Limb (tissue), 2 donors: ENCODE data around the gene LMF1.
A peak's percentile ranks its signal among the peaks of the same experiment; 100 is the strongest.
"Not testable (repeated sequence)": the region's sequence is repeated elsewhere in the genome, so short reads cannot be mapped to it uniquely, and the experiment has no call there.

Experiments
- DNase-seq, 2 donors: peaks; one replicate each; pipeline ENCODE4 v3.0.0-alpha.2; 2016; ENCODE audit errors: extremely low spot score in 2 of 2

The LMF1 gene

DNA sequence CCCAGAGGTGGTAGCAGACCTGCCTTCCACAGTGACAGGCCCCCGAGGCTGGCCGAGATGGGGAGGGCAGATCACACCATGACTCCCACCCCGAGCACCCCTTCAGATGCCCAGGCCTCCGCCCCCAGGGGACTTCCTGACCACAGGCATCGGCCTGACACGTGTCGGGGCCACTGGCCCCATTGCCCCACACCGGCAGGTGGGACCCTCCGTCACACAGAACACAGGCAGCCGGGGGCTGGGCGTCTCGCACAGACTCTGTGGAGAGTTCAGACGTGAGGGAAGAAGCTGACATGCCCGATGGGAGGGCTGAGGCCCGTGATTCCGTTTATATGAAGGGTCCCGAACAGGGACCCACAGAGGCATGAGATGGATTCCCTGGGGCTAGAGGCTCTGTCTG lies 118.9 kb downstream of the LMF1 start:
- no peak for DNase-seq

- DNase-seq: no peak
These were observed 119.5 kb downstream of the LMF1 start for GRCh38 chr16:851209-851810.

- no peak for DNase-seq
These were observed 120.1 kb downstream of the LMF1 start for GRCh38 chr16:850668-851067.

DNA sequence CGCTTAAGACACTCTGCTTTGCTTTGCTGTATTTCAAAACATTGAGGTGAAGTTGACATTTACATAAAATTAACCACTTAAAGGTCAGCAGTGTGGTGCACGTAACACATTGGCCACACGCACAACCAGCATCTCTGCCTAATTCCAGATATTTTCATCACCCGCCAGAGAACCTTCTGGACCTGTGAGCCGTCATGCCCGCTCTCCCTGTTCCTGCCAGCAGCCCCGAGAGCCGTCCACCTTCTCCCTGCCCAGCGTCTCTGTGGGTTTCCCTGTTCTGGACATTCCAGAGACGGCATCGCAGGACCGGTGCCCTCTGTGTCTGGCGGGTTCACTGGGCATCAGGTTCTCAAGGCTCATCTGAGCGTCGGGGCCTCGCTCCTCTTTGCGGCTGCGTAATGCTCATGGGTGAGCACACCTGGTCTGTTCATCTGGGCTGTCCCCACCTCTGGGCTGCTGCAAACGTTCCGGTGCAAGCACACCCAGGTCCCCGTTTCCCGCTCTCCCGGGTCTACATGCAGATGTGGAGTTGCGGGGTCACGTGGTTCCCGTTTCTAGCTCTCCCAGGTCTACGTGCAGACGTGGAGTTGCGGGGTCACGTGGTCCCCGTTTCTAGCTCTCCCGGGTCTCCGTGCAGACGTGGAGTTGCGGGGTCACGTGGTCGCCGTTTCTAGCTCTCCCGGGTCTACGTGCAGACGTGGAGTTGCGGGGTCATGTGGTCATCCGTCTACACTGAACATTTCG lies 122.1 kb downstream of the LMF1 start:
- DNase-seq: no peak

GRCh38 chr16:847681-848445 lies 122.9 kb downstream of the LMF1 start:
- DNase-seq: no peak

- no peak for DNase-seq
These were observed 123.6 kb downstream of the LMF1 start for GRCh38 chr16:847151-847550.

DNA sequence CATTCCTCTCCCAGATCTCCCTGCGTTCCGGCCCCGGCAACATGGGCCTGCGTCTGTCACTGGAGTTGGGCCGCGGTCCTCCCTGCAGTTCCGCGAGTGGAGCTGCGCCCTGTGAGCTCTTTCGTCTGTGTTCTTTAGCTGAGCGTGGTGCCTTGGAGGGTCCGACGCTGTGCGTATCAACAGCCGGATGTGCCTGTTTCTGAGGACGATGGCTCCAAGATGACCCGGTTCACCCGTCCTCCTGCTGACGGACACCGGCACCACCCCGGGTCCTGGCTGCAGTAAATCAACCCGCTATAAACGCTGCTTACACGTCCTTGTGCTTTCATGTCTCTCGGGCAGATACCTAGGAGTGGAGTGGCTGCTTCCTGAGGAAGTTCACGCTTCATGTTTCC lies 125.4 kb downstream of the LMF1 start:
- no peak for DNase-seq

DNA sequence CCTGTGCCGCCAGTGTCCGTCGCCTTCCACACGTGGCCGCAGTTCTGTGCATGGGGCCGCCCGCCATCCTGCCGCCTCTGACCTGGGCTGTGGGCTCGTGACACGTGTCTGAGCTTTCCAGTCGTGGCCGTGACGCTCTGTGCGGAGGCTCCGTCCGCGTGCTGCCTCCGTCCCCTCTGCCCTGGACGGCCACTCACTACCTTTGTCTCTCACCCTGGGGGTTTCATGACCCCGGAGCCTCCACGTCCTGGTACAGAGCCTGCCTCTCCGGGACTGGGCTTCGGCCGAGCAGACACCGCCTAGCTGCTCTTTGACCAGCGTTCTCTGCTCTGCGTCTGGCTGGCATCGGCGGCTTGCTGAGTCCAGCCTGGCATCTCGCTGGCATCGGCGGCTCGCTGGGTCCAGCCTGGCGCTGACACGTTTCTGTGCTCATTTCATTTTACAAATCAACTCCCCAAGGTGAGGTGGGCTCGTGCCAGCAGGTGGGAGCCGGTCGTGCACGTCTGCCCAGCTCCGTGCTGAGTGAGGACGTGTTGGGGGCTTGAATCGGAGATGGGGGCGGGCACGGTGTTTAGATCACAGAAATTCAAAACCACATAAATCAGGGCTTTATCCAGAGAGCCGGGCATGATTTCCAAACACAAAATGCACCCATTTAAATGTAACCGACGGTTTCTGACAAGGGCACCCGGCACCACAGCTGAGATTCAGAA lies 126.0 kb downstream of the LMF1 start:
- no peak for DNase-seq

DNA sequence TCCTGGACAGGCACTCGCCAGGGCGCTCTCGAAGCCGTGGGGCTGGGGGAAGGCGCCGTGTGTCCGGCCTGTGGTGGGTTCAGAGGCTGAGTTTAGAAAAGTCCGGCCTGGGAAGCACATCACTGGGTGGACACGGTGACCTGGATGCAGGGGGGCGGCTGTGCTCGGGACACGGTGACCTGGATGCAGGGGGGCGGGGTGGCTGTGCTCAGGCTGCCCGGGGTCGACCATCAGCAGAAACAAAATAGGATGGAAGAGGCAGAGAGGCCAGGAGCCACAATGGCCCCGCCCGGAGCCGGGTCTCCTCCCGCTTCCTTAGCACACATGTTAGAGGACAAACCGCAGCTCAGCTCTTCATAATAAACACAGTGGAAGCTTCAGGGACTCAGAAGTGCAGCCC lies 127.0 kb downstream of the LMF1 start:
- no peak for DNase-seq

DNA sequence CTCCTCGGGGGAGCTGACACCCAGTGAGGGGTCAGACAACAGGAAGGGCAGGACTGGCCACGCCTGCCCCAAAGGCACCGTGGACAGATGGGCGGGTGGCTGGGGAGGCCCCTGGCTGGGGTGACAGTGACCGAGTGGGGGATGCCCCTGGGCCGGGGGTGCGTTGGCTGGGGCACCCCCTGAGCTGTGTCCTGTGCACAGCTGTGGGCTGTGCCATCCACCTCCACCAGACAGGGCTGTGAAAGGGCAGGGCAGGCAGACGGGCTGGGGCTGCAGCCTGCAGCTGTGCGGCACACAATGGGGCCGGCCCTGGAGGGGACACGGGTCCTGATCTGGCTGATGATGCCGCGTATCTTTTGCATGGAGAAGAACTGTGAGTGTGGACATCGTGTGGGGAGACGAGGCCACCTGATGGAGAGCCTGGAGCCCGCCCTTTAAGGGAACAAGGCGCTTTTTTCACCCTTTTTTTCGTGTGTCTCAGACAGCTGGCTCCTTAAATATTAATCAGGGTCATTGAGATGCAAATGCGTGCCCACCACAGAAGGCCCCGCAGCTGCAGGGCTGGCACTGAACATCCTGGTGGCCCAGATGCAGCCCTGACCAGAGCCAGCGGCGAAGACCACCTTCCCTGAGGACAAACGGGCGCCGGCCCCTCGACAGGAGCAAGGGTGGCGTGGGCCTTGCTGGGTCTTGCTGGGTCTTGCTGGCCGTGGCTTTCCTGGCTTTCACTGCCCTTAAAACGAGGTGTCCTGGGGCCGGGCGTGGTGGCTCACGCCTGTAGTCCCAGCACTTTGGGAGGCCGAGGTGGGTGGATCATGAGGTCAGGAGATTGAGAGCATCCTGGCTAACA lies 127.8 kb downstream of the LMF1 start:
- peak in 1 of 2 donors; percentile 27 for DNase-seq

DNA sequence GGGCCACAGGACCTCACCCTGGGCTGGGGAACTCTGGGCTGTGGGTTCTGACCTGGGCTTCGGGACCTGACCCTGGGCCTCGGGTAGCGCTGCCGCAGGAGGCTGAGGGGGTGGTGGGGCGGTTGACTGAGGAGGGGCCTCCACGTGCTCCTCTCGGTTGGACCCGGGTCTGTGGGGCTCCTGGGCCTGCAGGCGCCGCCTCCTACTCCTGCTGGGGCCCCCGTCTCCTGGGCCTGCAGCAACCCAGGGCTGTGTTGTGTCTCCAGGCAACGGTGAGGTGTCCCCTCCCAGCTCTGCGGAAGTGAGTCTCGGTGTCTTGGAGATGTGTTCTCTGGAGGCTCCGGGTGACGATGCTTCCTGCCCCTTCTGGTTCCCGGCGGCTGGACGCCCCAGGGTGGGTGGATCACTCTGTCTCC lies 128.7 kb downstream of the LMF1 start:
- peak; percentile 38 to 57 for DNase-seq

DNA sequence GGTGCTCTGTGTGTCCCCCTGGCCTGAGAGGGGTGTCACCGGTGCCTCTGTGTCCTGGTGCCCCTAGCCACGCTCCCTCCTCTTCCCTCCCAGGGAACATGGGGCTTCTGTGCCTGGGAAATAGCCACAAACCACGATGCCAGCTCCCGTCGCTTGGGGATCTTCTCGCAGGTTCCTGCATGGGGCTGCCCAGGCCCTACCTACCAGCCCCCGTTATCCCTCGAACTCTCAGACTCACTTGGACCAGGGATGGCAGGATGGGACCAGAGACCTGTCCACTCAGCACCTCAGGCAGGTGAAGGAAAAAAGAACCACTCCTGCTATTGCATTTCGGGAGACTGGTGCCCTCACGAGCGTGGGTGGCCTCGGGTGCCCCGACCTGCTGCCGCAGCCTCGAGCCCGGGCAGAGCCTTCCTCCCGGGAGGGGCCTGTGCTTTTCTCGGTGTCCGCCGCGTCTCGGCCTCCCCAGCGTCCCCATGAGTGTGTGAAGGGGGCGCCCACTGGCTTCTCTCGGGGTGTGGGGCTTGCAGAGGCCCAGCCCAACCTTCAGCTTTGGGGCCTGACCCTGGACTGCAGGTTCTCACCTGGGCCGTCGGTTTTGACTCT lies 129.2 kb downstream of the LMF1 start:
- no peak for DNase-seq

DNA sequence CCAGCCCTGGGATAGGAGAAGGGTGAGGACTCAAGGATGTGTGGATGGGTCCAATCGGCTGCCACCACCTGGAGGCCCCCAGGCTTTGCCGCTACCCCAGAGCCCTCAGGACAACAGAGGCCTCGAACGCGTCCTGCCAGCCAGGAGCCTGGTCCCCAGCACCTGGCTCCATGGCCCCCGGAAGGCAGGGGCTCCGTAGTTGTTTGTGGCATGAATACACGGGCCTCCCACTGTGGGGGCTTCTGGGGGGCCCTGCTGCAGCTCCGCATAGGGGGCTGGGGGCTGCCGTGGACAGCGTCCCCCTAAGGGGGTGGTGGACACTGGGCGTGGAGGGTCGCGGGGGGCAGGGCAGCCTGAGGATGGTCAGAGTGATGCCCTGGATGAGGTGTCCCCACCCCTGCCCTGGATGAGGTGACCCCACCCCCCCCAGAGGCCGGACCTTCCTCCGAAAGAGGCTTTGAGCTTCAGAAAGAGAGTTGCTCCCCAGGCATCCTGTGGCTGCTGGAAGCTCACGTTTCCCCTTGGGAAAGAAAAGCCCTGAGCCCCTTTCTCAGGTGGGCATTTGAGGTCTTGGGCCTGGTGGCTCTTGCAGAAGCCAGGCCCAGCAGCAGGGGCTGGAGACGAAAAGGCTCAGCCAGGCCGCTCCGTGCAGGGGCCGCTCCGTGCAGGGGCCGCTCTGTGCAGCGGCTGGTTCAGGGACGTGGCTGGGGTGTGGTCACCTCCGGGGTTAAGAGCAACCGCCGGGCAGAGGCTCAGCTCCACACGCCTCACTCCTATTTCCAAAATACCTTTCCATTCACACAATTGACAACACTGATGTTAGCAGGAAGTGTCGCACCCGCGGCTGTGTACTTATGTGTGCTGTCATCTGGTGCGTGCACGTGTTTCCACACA lies 130.0 kb downstream of the LMF1 start:
- no peak for DNase-seq

DNA sequence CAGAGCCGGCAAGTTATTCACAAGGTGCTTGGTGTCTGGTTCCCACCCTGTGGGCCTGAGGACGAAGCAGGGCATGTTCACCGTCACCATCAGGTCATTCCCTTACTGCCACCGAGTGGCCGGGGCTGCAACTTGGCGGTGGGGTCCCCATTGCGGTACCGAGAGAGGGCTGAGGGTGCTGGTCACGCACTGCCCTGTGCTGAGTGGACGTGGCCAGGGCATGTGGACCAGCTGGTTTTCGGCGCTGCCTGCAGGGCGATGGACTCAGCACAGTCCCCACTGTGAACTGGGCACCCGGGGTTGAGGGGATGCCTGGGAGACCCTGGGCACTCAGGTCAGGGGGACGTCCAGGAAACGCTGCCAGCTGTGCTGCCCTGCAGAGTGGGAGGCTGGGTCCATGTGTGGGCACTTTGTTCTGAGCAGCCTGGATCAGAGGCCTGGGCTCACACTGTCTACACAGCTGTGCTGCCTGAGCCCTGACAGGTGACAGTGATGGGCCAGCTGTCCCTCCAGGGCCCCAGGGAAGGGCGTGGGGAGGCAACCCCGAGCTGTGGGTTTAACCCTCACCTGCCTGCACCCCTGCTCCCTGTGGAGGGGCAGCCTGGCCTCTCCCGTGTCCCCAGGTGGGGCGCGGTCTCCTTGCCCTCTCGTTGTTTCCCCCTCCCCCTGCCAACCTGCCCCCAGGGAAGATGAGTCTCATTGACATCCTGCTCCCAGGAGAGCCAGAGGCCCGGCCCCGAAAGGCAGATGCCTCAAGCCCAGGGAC lies 131.0 kb downstream of the LMF1 start:
- no peak for DNase-seq

- DNase-seq: no peak
These were observed 132.0 kb downstream of the LMF1 start for GRCh38 chr16:838741-839140.

DNA sequence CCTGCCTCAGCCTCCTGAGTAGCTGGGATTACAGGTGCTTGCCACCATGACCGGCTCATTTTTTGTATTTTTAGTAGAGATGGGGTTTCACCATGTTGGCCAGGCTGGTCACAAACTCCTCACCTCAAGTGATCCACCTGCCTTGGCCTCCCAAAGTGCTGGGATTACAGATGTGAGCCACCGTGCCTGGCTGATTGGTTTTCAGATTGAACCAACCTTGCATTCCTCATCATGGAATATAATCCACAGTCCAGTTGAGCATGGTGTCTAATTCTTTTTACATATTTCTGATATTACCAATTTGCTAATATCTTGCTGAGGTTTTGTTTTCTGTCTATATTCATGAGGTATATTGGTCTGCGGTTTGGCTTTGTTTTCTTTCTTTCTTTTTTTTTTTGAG lies 134.0 kb downstream of the LMF1 start:
- not testable (repeated sequence) for DNase-seq

DNA sequence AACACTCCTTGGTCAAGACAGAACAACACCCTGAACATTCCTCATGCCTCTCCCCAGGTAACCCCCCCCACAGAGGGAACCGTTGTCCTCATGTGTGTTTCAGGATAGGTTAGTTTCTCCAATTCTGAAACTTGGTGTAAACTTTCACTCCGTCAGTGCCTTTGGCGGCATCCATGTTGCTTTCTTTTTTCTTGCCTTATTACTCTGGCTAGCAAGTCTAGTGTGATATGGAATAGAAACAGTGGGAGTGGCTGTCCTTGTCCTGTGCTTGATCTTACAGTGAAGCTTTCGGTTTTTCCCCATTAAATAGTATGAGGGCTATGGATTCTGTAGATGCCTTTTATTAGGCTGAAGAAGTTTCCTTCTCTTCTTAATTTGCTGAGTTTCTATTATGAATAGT lies 134.6 kb downstream of the LMF1 start:
- no peak for DNase-seq

DNA sequence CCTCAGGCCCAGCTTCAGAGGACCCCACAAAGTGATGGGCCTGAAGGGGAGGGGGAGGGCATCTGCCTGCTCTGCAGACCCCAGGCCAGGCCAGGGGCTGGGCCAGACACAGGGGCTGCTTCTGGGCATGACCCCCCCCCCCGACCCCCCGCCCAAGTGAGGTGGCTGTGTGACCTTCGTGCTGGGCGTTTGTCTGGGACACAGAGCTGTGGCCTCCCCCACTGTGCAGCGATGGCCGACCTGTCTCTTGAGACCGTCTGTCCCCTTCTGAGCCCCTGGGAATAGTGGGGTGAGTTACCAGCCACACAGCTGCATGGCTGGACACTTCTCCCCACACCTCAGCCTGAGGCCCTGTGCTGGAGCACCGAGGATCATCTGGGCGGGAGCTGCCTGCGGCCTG lies 135.4 kb downstream of the LMF1 start:
- no peak for DNase-seq

- no peak for DNase-seq
These were observed 137.4 kb downstream of the LMF1 start for GRCh38 chr16:833411-833810.
